Muscle of back (tissue), 11 donors: ENCODE measurements around the gene MAML3. TPM values are rescaled to one million over a fixed set of nuclear protein-coding genes. Genes with fewer than 3 reads are reported as not detected.
"Not testable (repeated sequence)": the region's sequence is repeated elsewhere in the genome, so short reads cannot be mapped to it uniquely, and the experiment has no call there.

ENCODE experiments used
- DNase-seq, 3 donors: peaks; one replicate each; pipeline versions ENCODE4 v3.0.0 to v3.0.0-alpha.2; 2013
- polyA plus RNA-seq, 10 donors: library from polyadenylated mRNA; unstranded; fragments of 120-200 nt; gene quantifications; one replicate each; pipeline ENCODE4 v1.2.1, GENCODE V29; 2013; ENCODE audit not compliant: insufficient read length in 10 of 10

Gene MAML3
- polyA plus RNA-seq, 10 donors: 3.3 to 6.1 (median 4.2) TPM

DNA sequence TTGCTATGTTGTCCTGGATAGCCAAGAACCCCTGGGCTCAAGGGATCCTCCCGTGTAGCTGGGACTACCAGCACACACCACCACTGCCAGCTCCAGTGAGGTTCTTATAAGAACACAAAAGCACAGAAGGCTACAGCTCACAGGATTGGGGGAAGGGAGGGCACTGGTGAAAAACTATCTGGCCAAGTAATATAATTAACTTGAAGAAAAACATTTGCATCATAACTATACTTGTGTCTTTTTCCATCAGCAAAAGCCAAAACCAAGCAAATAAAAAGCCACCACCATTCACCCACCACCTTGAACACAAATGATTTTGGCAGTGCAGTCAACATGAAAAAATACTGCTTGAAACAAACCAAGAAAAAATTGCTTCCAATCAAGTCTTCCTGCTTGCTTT is 188.2 kb downstream of the MAML3 start:
- DNase-seq: no peak

DNA sequence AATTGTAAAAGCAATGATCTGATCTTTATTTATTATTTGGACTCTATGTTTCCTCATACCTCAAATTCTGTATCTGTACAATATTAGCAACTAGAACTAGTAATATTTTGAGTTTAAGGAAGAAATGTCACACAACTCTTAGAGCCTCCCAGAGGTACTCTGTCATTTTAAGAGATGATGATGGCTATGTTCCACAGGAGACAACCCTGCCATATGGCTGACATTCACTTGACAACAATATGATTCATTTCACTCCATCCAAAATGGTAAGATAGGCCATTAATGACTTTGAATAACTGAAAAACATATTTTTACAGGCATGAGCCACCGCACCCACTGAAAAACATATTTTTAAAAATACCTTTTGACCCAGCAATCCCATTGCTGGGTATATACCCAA is 190.3 kb downstream of the MAML3 start:
- no peak for DNase-seq

GRCh38 chr4:139962130-139962684 is 191.8 kb downstream of the MAML3 start:
- no peak for DNase-seq

DNA sequence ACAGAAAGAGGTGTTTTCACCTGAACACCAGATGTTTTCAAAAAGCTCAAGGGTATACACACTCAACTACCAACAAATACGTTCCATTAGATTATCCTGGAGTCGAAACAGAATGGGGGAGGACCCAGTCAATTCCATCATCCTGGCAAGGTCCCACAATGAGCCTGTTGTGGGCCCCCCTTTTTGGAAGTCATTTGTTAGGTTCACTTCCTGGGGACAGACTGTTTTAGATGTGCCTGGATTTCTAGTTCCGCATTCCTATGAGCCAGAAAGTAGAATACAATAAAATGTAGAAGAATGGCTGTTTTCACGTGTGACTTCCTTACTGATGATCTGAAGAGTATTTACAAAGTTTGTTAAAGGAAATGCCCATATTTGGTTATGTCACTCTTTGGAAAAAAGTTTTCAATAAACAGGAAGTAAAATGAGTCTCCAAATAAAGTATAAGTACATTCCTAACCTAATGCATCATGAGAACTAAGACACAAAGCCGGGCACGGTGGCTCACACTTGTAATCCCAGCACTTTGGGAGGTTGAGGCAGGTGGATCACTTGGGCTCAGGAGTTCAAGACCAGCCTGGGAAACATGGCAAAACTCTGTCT is 192.5 kb downstream of the MAML3 start:
- DNase-seq: no peak

DNA sequence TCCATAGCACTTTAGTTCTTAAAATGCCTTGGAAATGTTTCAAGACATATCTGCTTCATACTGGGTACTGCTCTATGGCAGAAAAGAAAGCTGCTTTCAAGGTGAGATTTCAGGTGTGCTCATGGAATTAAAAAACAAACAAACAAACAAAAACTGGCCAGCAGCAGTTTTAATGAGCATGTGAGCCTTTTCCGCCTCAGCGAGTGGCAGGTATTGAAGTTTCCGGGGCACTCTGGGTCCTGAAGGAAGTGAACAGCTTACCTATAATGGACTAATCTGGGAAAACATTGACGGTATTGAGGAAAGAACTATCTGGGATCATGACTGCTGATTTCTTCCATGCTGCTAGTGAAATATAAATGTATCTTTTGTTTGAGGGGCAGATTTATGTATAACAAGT is 194.6 kb downstream of the MAML3 start:
- no peak for DNase-seq

DNA sequence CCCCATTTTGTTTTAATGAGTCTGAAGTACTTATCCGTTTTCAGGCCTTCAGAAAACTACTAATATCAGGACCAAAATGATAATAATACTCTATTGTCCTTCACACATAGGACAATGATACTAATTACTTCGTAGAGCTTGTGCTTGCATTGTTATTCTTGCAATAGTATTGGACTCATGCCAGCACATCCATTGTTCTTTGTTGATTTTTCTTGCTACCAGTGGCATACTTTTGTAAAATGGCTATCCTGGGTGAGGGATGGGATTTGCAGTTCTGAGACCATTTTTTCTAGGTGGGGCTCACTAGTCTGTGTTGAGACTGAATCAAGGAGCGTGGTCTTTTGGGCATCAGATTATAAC is 195.3 kb downstream of the MAML3 start:
- no peak for DNase-seq

DNA sequence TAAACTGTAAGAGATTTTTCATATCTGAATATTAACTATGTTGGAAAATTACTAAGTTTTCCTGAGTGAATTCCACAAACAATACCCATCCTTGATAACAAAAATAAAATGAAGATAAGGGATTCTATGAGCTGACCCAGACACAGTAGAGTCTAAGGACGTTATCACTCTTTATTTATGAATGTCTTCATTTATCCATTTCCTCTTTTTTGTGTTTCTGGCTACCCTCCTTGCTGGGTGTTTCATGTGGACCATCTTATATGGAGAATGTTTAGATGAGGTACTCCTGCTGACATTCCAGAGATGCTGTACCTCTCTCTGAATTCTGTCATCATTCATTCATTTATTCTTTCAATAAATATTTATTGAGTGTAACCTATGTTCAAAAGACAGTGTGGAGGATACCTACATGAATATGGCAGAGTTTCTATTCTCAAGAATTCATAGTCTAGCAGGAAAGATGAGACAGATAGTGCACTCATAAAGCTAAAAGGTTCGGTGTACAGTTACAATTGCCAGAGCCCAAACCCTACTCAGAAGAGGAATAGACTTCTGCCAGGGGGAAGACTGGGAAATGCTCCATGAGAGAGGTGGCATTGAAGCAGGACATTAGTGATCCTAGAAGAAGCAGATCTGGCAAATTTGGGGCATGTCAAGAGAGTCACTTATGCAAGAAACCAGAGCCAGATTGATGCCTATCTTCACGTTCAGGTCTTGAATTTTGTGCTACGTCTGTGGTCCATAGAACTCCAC is 195.8 kb downstream of the MAML3 start:
- DNase-seq: no peak

GRCh38 chr4:139957065-139957464 is 196.9 kb downstream of the MAML3 start:
- no peak for DNase-seq

DNA sequence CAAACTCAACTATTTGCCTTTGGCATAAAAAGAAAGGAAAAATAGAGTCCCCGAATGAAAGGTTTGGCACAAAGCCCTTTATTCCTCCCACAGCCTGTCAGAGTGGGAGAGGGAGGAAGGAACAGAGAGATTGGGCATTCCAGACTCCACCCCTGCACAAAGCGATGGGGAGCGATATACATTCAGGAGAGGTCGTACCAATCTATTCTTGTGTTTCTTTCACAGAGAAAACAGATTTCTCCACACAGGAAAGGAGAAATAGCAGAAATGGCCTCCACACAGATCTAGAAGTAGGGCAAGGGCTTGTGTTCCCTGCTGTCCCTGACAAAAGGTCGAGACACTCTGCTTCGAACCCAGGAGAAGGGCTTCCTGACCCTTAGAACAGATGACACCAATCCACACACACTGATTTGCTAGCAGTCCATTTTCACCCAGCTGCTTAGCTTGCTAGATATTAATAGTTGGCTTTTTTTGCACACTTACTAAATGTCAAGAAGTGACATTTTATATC is 197.4 kb downstream of the MAML3 start:
- peak in 1 of 3 donors; percentile 42 for DNase-seq

GRCh38 chr4:139955600-139955999 is 198.4 kb downstream of the MAML3 start:
- DNase-seq: no peak

- DNase-seq: no peak
Measured at GRCh38 chr4:139954512-139954911, 199.5 kb downstream of the MAML3 start.

DNA sequence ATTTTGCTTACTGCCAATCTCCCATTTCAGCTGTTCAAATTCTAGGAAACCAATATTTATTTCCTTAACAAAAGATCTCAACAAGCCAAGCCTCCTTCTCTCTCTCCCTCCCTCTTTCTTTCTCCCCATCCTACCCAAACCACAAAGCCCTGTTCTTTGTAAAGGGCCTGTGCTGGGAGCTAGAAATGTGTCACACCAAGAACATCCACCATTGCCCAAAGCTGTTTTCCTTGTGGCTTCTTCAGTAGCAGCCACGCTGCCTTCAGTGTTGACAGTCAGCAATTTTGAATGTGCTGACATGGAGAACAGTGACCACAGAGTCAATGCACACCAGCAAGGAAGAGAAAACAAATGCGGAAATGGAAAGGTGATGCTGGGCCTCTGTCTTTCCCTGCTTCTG is 203.0 kb downstream of the MAML3 start:
- peak in 1 of 3 donors; percentile 68 for DNase-seq

- peak in 1 of 3 donors; percentile 80 for DNase-seq
Measured at GRCh38 chr4:139950568-139950967, 203.4 kb downstream of the MAML3 start.

- not testable (repeated sequence) for DNase-seq
Measured at GRCh38 chr4:139944916-139945315, 209.1 kb downstream of the MAML3 start.

DNA sequence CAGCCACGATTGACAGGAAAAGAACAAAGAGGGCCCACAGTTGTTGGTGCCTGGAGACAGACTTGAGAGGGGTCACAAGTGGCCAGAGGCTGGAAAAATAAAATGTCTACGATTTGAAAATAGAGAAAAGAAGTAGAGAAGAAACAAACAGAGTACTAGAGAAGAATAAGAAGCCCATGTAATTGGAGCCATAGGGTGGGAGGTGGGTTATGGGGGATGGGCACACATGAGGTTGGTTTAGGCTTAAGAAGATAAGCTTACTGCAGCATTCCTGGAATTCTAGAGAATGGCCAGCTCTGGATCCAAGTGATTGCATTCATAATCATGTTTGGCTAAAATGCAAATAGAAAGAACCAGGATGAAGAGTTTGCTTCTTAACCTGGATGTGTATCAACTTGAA is 210.7 kb downstream of the MAML3 start:
- DNase-seq: no peak

DNA sequence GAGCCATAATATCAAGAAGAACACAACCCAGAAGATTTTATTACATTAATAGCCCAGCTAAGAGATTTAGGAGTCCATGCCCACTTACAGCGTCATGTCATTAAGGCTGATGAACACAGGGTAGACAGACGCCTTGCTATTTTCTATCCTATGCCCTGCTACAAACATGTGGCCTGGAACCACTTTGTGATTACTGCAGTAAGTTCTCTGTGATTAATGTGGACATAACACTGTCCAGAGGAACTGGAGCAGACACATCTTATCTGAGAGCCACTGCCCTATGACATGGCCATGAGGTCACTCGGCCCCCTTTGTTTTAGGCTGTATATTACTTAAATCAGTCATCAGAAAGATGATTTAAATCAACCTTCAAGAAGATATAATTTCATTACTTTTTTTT is 211.7 kb downstream of the MAML3 start:
- DNase-seq: no peak

- DNase-seq: no peak
Measured at GRCh38 chr4:139940600-139940999, 213.4 kb downstream of the MAML3 start.

- no peak for DNase-seq
Measured at GRCh38 chr4:139938414-139938813, 215.6 kb downstream of the MAML3 start.

- DNase-seq: no peak
Measured at GRCh38 chr4:139935911-139936310, 218.1 kb downstream of the MAML3 start.

- no peak for DNase-seq
Measured at GRCh38 chr4:139934708-139935195, 219.2 kb downstream of the MAML3 start.

- peak in 2 of 3 donors; percentile 50 to 79 for DNase-seq
Measured at GRCh38 chr4:139934057-139934707, 219.8 kb downstream of the MAML3 start.

DNA sequence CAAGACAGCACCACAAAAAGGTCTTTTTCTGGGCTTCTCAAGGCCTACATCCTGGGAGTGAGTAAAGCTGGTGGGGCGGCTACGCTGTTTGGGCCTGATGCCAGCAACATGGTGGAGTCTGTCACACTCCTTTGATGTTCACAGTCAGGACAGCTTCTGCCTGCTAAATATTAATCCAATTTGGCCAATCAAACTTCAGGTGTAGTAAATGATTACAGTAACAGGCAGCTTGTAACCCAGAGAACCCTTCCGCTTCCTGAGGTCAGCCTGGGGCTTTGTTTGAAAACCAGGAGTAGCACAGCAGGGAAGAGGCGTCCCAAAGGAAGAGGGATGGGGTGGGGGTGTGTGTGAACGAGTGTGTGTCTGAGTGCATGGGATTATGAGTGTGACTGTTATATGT is 220.4 kb downstream of the MAML3 start:
- no peak for DNase-seq

- DNase-seq: no peak
Measured at GRCh38 chr4:139933104-139933503, 220.9 kb downstream of the MAML3 start.
